ENCODE measurements around the gene ATP6V0A1. TPM values are rescaled to one million over a fixed set of nuclear protein-coding genes. Genes with fewer than 3 reads are reported as not detected.
A peak's percentile ranks its signal among the peaks of the same experiment; 100 is the strongest.

Gene ATP6V0A1
- total RNA-seq, 2 experiments from 2014 or later, result 13.3 to 15.9 TPM

GRCh38 chr17:42509409-42509808 is 50.7 kb downstream of the ATP6V0A1 start:
- no peaks in the 10 kb centered on the region for H3K9me3 Mint-ChIP-seq (ENCODE audit: low read depth)
- no peak overlapping the region for H3K27ac Mint-ChIP-seq
- no peaks in the 10 kb centered on the region for H3K27me3 Mint-ChIP-seq
- ATAC-seq, result no peak
- no peak overlapping the region for H3K4me3 Mint-ChIP-seq
- no peak for DNase-seq
- POLR2A ChIA-PET, result interaction anchor here (0.5 kb wide), 1 partner anchor 144 kb away, joined by 3 read pairs; no protein-coding TSS in a partner anchor
- H3K4me1 Mint-ChIP-seq, result no peaks in the 10 kb centered on the region
- intact Hi-C loops (cut with DNase I, micrococcal nuclease), result loop anchor here in 1 of 2 experiments (10.0 kb wide), 1 partner anchor 305 kb away; no protein-coding TSS in a partner anchor
- CTCF ChIA-PET, result interaction anchor here (0.9 to 1.6 kb wide), 2 partner anchors 10 to 42 kb away, joined by 3 to 4 read pairs; no protein-coding TSS in a partner anchor
- H3K36me3 Mint-ChIP-seq (ENCODE audit: low read depth), result peaks cover 4% of the 10 kb centered on the region

DNA sequence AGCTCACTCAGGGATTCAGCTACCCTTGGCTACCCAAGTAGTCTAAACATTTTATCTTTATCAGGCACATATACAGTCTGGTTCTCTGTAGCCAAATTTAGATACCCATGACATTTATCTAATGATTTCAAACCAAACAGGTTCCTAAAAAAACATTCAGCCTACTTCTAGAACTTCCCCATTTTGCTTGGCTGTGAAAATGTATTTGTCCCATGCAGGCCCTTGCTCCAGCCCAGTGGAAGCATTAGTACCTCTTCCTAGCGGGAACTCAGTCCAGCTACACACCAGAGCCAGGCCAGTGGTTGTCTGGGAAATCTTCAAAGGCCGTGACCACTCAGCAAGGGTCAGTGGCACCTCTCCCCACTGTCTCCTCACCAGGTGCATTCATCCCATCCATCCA is 51.2 kb downstream of the ATP6V0A1 start:
- intact Hi-C loops (cut with DNase I, micrococcal nuclease), result loop anchor here in 1 of 2 experiments (10.0 kb wide), 1 partner anchor 305 kb away; no protein-coding TSS in a partner anchor
- CTCF ChIA-PET, result interaction anchor here (1.6 kb wide), 1 partner anchor 10 kb away, joined by 4 read pairs; no protein-coding TSS in a partner anchor
- H3K4me1 Mint-ChIP-seq, result no peaks in the 10 kb centered on the region
- H3K36me3 Mint-ChIP-seq (ENCODE audit: low read depth), result peaks cover 6% of the 10 kb centered on the region
- DNase-seq, result no peak
- no peak overlapping the region for H3K27ac Mint-ChIP-seq
- H3K27me3 Mint-ChIP-seq, result no peaks in the 10 kb centered on the region
- POLR2A ChIA-PET, result interaction anchor here (0.5 kb wide), 1 partner anchor 145 kb away, joined by 3 read pairs; no protein-coding TSS in a partner anchor
- H3K4me3 Mint-ChIP-seq, result no peak overlapping the region
- no peaks in the 10 kb centered on the region for H3K9me3 Mint-ChIP-seq (ENCODE audit: low read depth)
- ATAC-seq, result no peak

GRCh38 chr17:42512246-42512645 is 53.6 kb downstream of the ATP6V0A1 start:
- Mint-ChIP-seq H3K27ac (no peak overlapping the region), H3K36me3 (ENCODE audit: low read depth) (peaks cover 7% of the 10 kb centered on the region), H3K27me3 (no peaks in the 10 kb centered on the region), H3K4me1 (no peaks in the 10 kb centered on the region), H3K4me3 (no peak overlapping the region), H3K9me3 (ENCODE audit: low read depth) (no peaks in the 10 kb centered on the region)
- ChIA-PET CTCF (interaction anchor here (0.6 to 1.3 kb wide), 4 partner anchors 14 to 509 kb away, joined by 3 to 4 read pairs (median 4); no protein-coding TSS in a partner anchor), POLR2A (no interaction called here)
- DNase-seq (no peak), ATAC-seq (no peak)
- intact Hi-C loops (cut with DNase I, micrococcal nuclease), result no loop called here

DNA sequence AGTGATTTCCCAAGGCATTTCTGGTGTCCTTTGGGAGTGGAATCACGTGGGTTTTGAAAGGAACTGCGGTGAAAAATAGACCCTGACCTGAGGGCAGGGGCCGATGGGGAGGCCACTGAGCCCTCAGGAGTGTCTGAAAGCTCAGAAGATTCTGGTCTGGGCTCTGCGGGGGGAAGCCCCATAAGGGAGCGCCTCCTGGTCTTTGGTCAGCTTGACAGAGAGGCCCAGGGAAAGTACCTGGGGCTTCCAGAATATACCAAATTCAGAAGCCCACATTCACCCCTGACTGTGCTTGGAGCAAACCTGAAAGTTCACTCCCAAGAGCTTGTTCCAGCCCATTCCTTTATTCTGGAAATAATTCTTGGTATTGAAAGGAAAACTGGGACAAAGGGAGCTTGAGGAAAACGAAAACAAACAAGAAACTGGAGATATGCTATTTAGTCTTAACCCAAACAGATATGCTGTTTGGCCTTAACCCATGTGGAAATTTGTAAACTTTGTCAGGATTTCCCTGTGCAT is 54.1 kb downstream of the ATP6V0A1 start:
- DNase-seq, result no peak
- H3K4me3 Mint-ChIP-seq, result no peak overlapping the region
- CTCF ChIA-PET, result interaction anchor here (0.6 to 1.3 kb wide), 5 partner anchors 14 to 510 kb away, joined by 3 to 4 read pairs (median 3); no protein-coding TSS in a partner anchor
- intact Hi-C loops (cut with DNase I, micrococcal nuclease), result no loop called here
- H3K27me3 Mint-ChIP-seq, result no peaks in the 10 kb centered on the region
- no peaks in the 10 kb centered on the region for H3K9me3 Mint-ChIP-seq (ENCODE audit: low read depth)
- peaks cover 5% of the 10 kb centered on the region for H3K36me3 Mint-ChIP-seq (ENCODE audit: low read depth)
- no peak overlapping the region for H3K27ac Mint-ChIP-seq
- peaks cover 2% of the 10 kb centered on the region for H3K4me1 Mint-ChIP-seq
- POLR2A ChIA-PET, result no interaction called here
- no peak for ATAC-seq

DNA sequence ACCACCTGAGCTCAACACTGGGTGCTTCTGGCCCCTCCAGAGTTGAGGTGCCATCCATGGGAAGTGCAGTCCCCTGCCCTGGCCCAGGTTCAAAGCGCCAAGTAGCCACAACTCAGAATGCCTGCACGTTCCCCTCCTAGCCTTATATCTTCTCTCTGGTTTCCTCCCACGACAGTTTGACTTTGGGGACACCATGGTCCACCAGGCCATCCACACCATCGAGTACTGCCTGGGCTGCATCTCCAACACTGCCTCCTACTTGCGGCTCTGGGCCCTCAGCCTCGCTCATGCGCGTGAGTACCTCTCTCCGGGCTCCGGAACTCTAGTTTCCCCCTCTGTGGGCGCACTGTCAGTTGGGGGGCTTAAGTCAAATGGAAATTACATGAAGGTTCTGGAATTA is 55.0 kb downstream of the ATP6V0A1 start:
- peaks cover 2% of the 10 kb centered on the region for H3K4me1 Mint-ChIP-seq
- intact Hi-C loops (cut with DNase I, micrococcal nuclease), result no loop called here
- POLR2A ChIA-PET, result no interaction called here

DNA sequence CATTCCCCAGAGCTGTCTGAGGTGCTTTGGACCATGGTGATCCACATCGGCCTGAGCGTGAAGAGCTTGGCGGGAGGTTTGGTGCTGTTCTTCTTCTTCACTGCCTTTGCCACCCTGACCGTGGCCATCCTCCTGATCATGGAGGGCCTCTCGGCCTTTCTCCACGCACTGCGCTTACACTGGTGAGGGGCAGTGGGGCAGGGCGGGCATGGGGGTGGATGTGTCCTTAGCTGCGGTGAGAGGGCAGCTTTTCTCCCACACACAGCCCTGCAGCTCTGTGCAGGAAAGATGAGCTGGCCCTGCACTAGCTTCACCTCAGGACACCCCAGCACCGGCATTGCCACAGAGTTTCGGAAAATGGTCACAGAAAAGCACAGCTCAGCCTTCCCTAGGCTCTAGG is 55.6 kb downstream of the ATP6V0A1 start:
- ChIA-PET POLR2A (interaction anchor here (0.5 kb wide), 1 partner anchor 133 kb away, joined by 3 read pairs; no protein-coding TSS in a partner anchor), CTCF (interaction anchor here (0.6 to 1.5 kb wide), 5 partner anchors 13 to 73 kb away, joined by 3 to 5 read pairs (median 4); no protein-coding TSS in a partner anchor)
- Mint-ChIP-seq H3K4me1 (peaks cover 2% of the 10 kb centered on the region), H3K4me3 (no peak overlapping the region), H3K27ac (no peak overlapping the region), H3K27me3 (no peaks in the 10 kb centered on the region), H3K36me3 (ENCODE audit: low read depth) (peaks cover 3% of the 10 kb centered on the region), H3K9me3 (ENCODE audit: low read depth) (no peaks in the 10 kb centered on the region)
- ATAC-seq (no peak), DNase-seq (no peak)
- intact Hi-C loops (cut with DNase I, micrococcal nuclease), result no loop called here

More for the DNA sequence above, 55.0 kb downstream of the ATP6V0A1 start:
- H3K4me3 Mint-ChIP-seq, result no peak overlapping the region
- DNase-seq (no peak), ATAC-seq (no peak)
- H3K27ac Mint-ChIP-seq, result no peak overlapping the region
- CTCF ChIA-PET, result interaction anchor here (1.0 to 1.5 kb wide), 3 partner anchors 14 to 73 kb away, joined by 3 to 5 read pairs (median 5); no protein-coding TSS in a partner anchor
- H3K27me3 Mint-ChIP-seq, result no peaks in the 10 kb centered on the region
- peaks cover 3% of the 10 kb centered on the region for H3K36me3 Mint-ChIP-seq (ENCODE audit: low read depth)
- H3K9me3 Mint-ChIP-seq (ENCODE audit: low read depth), result no peaks in the 10 kb centered on the region

DNA sequence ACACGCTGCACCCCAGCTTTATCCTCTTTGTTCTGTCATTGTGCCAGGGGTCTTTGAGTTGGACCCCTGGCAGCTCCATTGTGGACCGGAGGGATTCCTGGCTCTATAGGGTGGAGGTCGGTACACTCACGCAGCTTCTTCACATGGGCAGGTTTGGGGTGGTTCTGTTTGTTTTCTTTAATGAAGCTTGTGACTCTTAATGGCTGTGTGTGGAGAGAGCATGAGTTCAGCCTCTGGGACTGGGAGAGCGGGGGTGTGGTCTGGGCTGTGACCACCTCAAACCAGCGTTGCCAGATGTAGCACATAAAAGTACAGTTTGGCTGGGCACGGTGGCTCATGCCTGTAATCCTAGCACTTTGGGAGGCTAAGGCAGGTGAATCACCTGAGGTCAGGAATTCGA is 56.2 kb downstream of the ATP6V0A1 start:
- H3K27me3 Mint-ChIP-seq, result no peaks in the 10 kb centered on the region
- ChIA-PET POLR2A (no interaction called here), CTCF (interaction anchor here (0.6 to 1.5 kb wide), 5 partner anchors 23 to 203 kb away, joined by 3 to 4 read pairs (median 3); no protein-coding TSS in a partner anchor)
- no peaks in the 10 kb centered on the region for H3K9me3 Mint-ChIP-seq (ENCODE audit: low read depth)
- peaks cover 2% of the 10 kb centered on the region for H3K4me1 Mint-ChIP-seq
- H3K27ac Mint-ChIP-seq, result no peak overlapping the region
- DNase-seq (no peak), ATAC-seq (no peak)
- intact Hi-C loops (cut with DNase I, micrococcal nuclease), result loop anchor here (5.0 kb wide), 2 partner anchors 193 to 333 kb away; partner anchors contain the start of gene KCNH4 (in 1 of the 2)
- no peak overlapping the region for H3K4me3 Mint-ChIP-seq
- H3K36me3 Mint-ChIP-seq (ENCODE audit: low read depth), result peaks cover 3% of the 10 kb centered on the region

DNA sequence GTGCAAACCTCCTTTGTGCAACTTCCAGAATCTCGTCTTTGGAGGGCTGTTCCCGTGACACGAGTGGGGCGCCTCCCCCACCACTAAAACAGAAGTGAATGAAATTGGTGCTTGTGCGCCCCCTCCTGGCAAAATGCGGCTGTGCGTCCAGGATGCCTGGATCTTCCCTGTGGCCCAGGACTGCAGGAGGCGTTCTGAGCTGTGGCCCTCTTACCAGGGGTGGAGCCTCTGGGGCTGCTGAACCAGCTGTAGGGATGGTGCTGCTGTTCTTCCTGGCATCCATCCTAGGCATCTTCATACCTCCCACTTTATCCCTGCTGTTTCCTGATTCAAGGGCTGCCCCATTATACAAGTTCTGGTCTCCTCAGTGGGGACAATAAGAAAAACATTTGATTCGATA is 58.8 kb downstream of the ATP6V0A1 start:
- Mint-ChIP-seq H3K36me3 (ENCODE audit: low read depth) (peaks cover 13% of the 10 kb centered on the region), H3K9me3 (ENCODE audit: low read depth) (no peaks in the 10 kb centered on the region), H3K4me3 (no peak overlapping the region), H3K27me3 (peaks cover 2% of the 10 kb centered on the region), H3K27ac (no peak overlapping the region), H3K4me1 (peaks cover 4% of the 10 kb centered on the region)
- ChIA-PET POLR2A (interaction anchor here (0.6 kb wide), 1 partner anchor 84 kb away, joined by 4 read pairs; no protein-coding TSS in a partner anchor), CTCF (interaction anchor here (0.6 to 3.9 kb wide), 24 partner anchors 9 to 494 kb away, joined by 3 to 18 read pairs (median 4); partner anchors contain the start of genes CAVIN1 and NAGLU)
- ATAC-seq, result peak; percentile 92
- intact Hi-C loops (cut with DNase I, micrococcal nuclease), result loop anchor here (1.0 to 5.0 kb wide), 7 partner anchors 78 to 335 kb away; partner anchors contain the start of gene KCNH4 (in 1 of the 2)
- peak; percentile 89 for DNase-seq

DNA sequence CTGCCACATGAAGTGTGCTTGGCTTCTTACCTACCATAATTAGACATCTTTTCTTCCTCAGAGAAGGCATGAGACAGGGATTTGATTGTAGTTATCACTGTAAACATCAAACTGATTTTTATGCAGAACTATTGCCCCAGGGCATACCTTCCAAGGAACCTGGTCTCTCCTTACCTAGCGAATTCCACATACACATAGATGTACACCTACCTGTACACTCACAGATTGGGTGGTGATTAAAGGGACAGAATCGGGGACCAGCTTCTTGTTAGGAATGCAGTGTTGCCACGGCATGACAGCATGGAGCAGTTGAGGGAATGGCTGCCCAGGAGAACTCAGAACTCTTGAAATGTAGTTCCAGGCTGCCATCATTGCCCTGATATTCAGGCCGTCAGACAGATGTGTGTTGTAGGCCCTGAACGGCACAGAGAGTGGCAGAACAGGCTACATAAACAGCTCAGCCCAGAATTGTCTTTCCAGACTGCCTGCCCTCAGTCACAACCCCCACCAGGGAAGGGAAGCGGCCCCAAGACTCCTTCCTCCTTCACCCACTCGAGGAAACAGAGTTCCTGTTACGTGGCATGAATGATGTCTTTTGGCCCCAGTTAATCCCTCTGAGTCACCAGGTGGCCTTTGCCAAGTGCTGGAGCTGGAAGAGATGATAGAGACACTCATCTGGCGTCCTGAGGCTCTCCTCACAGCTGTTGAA is 59.5 kb downstream of the ATP6V0A1 start:
- CTCF ChIA-PET, result interaction anchor here (0.5 to 3.9 kb wide), 27 partner anchors 9 to 495 kb away, joined by 3 to 18 read pairs (median 4); partner anchors contain the start of genes CAVIN1 and NAGLU
- Mint-ChIP-seq H3K9me3 (ENCODE audit: low read depth) (no peaks in the 10 kb centered on the region), H3K36me3 (ENCODE audit: low read depth) (peaks cover 13% of the 10 kb centered on the region), H3K27me3 (peaks cover 2% of the 10 kb centered on the region), H3K27ac (no peak overlapping the region), H3K4me3 (no peak overlapping the region), H3K4me1 (peaks cover 5% of the 10 kb centered on the region)
- POLR2A ChIA-PET, result interaction anchor here (0.6 to 1.1 kb wide), 3 partner anchors 85 to 515 kb away, joined by 4 to 5 read pairs (median 4); partner anchors contain the start of gene CAVIN1
- intact Hi-C loops (cut with DNase I, micrococcal nuclease), result loop anchor here (5.0 kb wide), 2 partner anchors 196 to 336 kb away; partner anchors contain the start of gene KCNH4 (in 1 of the 2)
- no peak for DNase-seq
- no peak for ATAC-seq

GRCh38 chr17:42518755-42519545 is 60.3 kb downstream of the ATP6V0A1 start:
- Mint-ChIP-seq H3K9me3 (ENCODE audit: low read depth) (no peaks in the 10 kb centered on the region), H3K27me3 (peaks cover 2% of the 10 kb centered on the region), H3K27ac (no peak overlapping the region), H3K36me3 (ENCODE audit: low read depth) (peaks cover 13% of the 10 kb centered on the region), H3K4me1 (peaks cover 7% of the 10 kb centered on the region), H3K4me3 (no peak overlapping the region)
- no peak for DNase-seq
- CTCF ChIA-PET, result interaction anchor here (0.5 to 3.9 kb wide), 17 partner anchors 9 to 297 kb away, joined by 3 to 18 read pairs (median 4); partner anchors contain the start of genes CAVIN1 and NAGLU
- no peak for ATAC-seq
- POLR2A ChIA-PET, result interaction anchor here (1.1 kb wide), 1 partner anchor 96 kb away, joined by 5 read pairs; the partner anchor contains the start of gene CAVIN1
- intact Hi-C loops (cut with DNase I, micrococcal nuclease), result loop anchor here (5.0 kb wide), 2 partner anchors 197 to 337 kb away; partner anchors contain the start of gene KCNH4 (in 1 of the 2)

Measured in activated CD4-positive, alpha-beta T cell treated with anti-CD3 and anti-CD28 coated beads for 36 hours (primary cell).